ENCODE measurements around the gene USP2.

USP2 gene

GRCh38 chr11:119357074-119357473 is 24.4 kb downstream of the USP2 start:
- H3K9ac ChIP-seq (ENCODE audit: low read depth, low read length) = no peak overlapping the region
- H3K27me3 ChIP-seq (ENCODE audit: insufficient read depth, low read length) = peaks cover 27% of the 10 kb centered on the region
- peaks cover 19% of the 10 kb centered on the region; the same call in 1 of the 2 replicates for H3K36me3 ChIP-seq (ENCODE audit: insufficient read depth, low read depth, low read length)
- H3K27ac ChIP-seq (ENCODE audit: low read length) = no peak overlapping the region
- no peak overlapping the region; the same call in 1 of the 2 replicates for H3K4me3 ChIP-seq (ENCODE audit: low read length)
- peaks cover 18% of the 10 kb centered on the region for H3K4me1 ChIP-seq (ENCODE audit: insufficient read depth, low read length)
- H3K9me3 ChIP-seq (ENCODE audit: insufficient read depth, low read depth, low read length) = no peaks in the 10 kb centered on the region

GRCh38 chr11:119356349-119357031 is 25.0 kb downstream of the USP2 start:
- no peaks in the 10 kb centered on the region for H3K9me3 ChIP-seq (ENCODE audit: insufficient read depth, low read depth, low read length)
- peaks cover 19% of the 10 kb centered on the region; the same call in 1 of the 2 replicates for H3K36me3 ChIP-seq (ENCODE audit: insufficient read depth, low read depth, low read length)
- H3K4me1 ChIP-seq (ENCODE audit: insufficient read depth, low read length) = peaks cover 12% of the 10 kb centered on the region
- peak overlapping the region; percentile 86; the same call in 1 of the 2 replicates for H3K9ac ChIP-seq (ENCODE audit: low read depth, low read length)
- peaks cover 21% of the 10 kb centered on the region for H3K27me3 ChIP-seq (ENCODE audit: insufficient read depth, low read length)
- H3K27ac ChIP-seq (ENCODE audit: low read length) = no peak overlapping the region
- peak overlapping the region; percentile 84 for H3K4me3 ChIP-seq (ENCODE audit: low read length)

- peaks cover 21% of the 10 kb centered on the region for H3K27me3 ChIP-seq (ENCODE audit: insufficient read depth, low read length)
- H3K4me1 ChIP-seq (ENCODE audit: insufficient read depth, low read length) = peaks cover 3% of the 10 kb centered on the region; the same call in 1 of the 2 replicates
- peaks cover 19% of the 10 kb centered on the region; the same call in 1 of the 2 replicates for H3K36me3 ChIP-seq (ENCODE audit: insufficient read depth, low read depth, low read length)
- H3K9me3 ChIP-seq (ENCODE audit: insufficient read depth, low read depth, low read length) = no peaks in the 10 kb centered on the region
- no peak overlapping the region for H3K4me3 ChIP-seq (ENCODE audit: low read length)
- H3K27ac ChIP-seq (ENCODE audit: low read length) = no peak overlapping the region
- H3K9ac ChIP-seq (ENCODE audit: low read depth, low read length) = no peak overlapping the region
These were observed 26.2 kb downstream of the USP2 start for GRCh38 chr11:119355091-119355843.

- no peak overlapping the region for H3K4me3 ChIP-seq (ENCODE audit: low read length)
- no peak overlapping the region for H3K27ac ChIP-seq (ENCODE audit: low read length)
- H3K27me3 ChIP-seq (ENCODE audit: insufficient read depth, low read length) = peaks cover 22% of the 10 kb centered on the region
- H3K9me3 ChIP-seq (ENCODE audit: insufficient read depth, low read depth, low read length) = no peaks in the 10 kb centered on the region
- H3K4me1 ChIP-seq (ENCODE audit: insufficient read depth, low read length) = peaks cover 3% of the 10 kb centered on the region; the same call in 1 of the 2 replicates
- H3K36me3 ChIP-seq (ENCODE audit: insufficient read depth, low read depth, low read length) = peaks cover 5% of the 10 kb centered on the region; the same call in 1 of the 2 replicates
- H3K9ac ChIP-seq (ENCODE audit: low read depth, low read length) = no peak overlapping the region
These were observed 28.6 kb downstream of the USP2 start for GRCh38 chr11:119352857-119353260.

- no peak overlapping the region for H3K4me3 ChIP-seq (ENCODE audit: low read length)
- H3K36me3 ChIP-seq (ENCODE audit: insufficient read depth, low read depth, low read length) = no peaks in the 10 kb centered on the region
- no peaks in the 10 kb centered on the region for H3K9me3 ChIP-seq (ENCODE audit: insufficient read depth, low read depth, low read length)
- H3K27ac ChIP-seq (ENCODE audit: low read length) = no peak overlapping the region
- no peak overlapping the region for H3K9ac ChIP-seq (ENCODE audit: low read depth, low read length)
- peaks cover 3% of the 10 kb centered on the region; the same call in 1 of the 2 replicates for H3K4me1 ChIP-seq (ENCODE audit: insufficient read depth, low read length)
- H3K27me3 ChIP-seq (ENCODE audit: insufficient read depth, low read length) = peaks cover 30% of the 10 kb centered on the region
These were observed 30.3 kb downstream of the USP2 start for GRCh38 chr11:119351232-119351631.

- no peak overlapping the region for H3K9ac ChIP-seq (ENCODE audit: low read depth, low read length)
- peaks cover 30% of the 10 kb centered on the region for H3K27me3 ChIP-seq (ENCODE audit: insufficient read depth, low read length)
- no peaks in the 10 kb centered on the region; the same call in 1 of the 2 replicates for H3K4me1 ChIP-seq (ENCODE audit: insufficient read depth, low read length)
- H3K27ac ChIP-seq (ENCODE audit: low read length) = no peak overlapping the region
- no peaks in the 10 kb centered on the region for H3K36me3 ChIP-seq (ENCODE audit: insufficient read depth, low read depth, low read length)
- H3K9me3 ChIP-seq (ENCODE audit: insufficient read depth, low read depth, low read length) = no peaks in the 10 kb centered on the region
- H3K4me3 ChIP-seq (ENCODE audit: low read length) = no peak overlapping the region
These were observed 31.2 kb downstream of the USP2 start for GRCh38 chr11:119350302-119350701.

GRCh38 chr11:119347940-119348605 is 33.4 kb downstream of the USP2 start:
- Histone ChIP-seq H3K27ac (ENCODE audit: low read length) (no peak overlapping the region), H3K4me1 (ENCODE audit: insufficient read depth, low read length) (no peaks in the 10 kb centered on the region), H3K27me3 (ENCODE audit: insufficient read depth, low read length) (peaks cover 42% of the 10 kb centered on the region), H3K36me3 (ENCODE audit: insufficient read depth, low read depth, low read length) (no peaks in the 10 kb centered on the region), H3K9me3 (ENCODE audit: insufficient read depth, low read depth, low read length) (no peaks in the 10 kb centered on the region), H3K4me3 (ENCODE audit: low read length) (no peak overlapping the region), H3K9ac (ENCODE audit: low read depth, low read length) (no peak overlapping the region)

GRCh38 chr11:119347242-119347641 is 34.2 kb downstream of the USP2 start:
- no peak overlapping the region for H3K4me3 ChIP-seq (ENCODE audit: low read length)
- H3K27me3 ChIP-seq (ENCODE audit: insufficient read depth, low read length) = peaks cover 50% of the 10 kb centered on the region
- no peak overlapping the region for H3K27ac ChIP-seq (ENCODE audit: low read length)
- no peak overlapping the region for H3K9ac ChIP-seq (ENCODE audit: low read depth, low read length)
- no peaks in the 10 kb centered on the region for H3K9me3 ChIP-seq (ENCODE audit: insufficient read depth, low read depth, low read length)
- H3K36me3 ChIP-seq (ENCODE audit: insufficient read depth, low read depth, low read length) = no peaks in the 10 kb centered on the region
- no peaks in the 10 kb centered on the region for H3K4me1 ChIP-seq (ENCODE audit: insufficient read depth, low read length)

GRCh38 chr11:119346605-119347004 is 34.9 kb downstream of the USP2 start, which contains the start of gene MFRP:
Gene MFRP (minus strand): TSS chr11:119346705. CDS start chr11:119346513, 192 bp downstream.
- Histone ChIP-seq H3K4me3 (ENCODE audit: low read length) (no peak within 1 kb of the TSS), H3K4me1 (ENCODE audit: insufficient read depth, low read length) (no peaks in the 10 kb centered on the region), H3K27me3 (ENCODE audit: insufficient read depth, low read length) (peaks cover 56% of the 10 kb centered on the region), H3K36me3 (ENCODE audit: insufficient read depth, low read depth, low read length) (no peaks in the 10 kb centered on the region), H3K27ac (ENCODE audit: low read length) (no peak within 1 kb of the TSS), H3K9me3 (ENCODE audit: insufficient read depth, low read depth, low read length) (no peaks in the 10 kb centered on the region), H3K9ac (ENCODE audit: low read depth, low read length) (no peak within 1 kb of the TSS)

- Histone ChIP-seq H3K27me3 (ENCODE audit: insufficient read depth, low read length) (peaks cover 66% of the 10 kb centered on the region), H3K36me3 (ENCODE audit: insufficient read depth, low read depth, low read length) (no peaks in the 10 kb centered on the region), H3K4me3 (ENCODE audit: low read length) (no peak overlapping the region), H3K4me1 (ENCODE audit: insufficient read depth, low read length) (peaks cover 3% of the 10 kb centered on the region; the same call in 1 of the 2 replicates), H3K27ac (ENCODE audit: low read length) (no peak overlapping the region), H3K9ac (ENCODE audit: low read depth, low read length) (no peak overlapping the region), H3K9me3 (ENCODE audit: insufficient read depth, low read depth, low read length) (no peaks in the 10 kb centered on the region)
These were observed 35.8 kb downstream of the USP2 start for GRCh38 chr11:119345685-119346084.

GRCh38 chr11:119344291-119345010 is 37.0 kb downstream of the USP2 start:
- Histone ChIP-seq H3K9me3 (ENCODE audit: insufficient read depth, low read depth, low read length) (no peaks in the 10 kb centered on the region), H3K27me3 (ENCODE audit: insufficient read depth, low read length) (peaks cover 78% of the 10 kb centered on the region), H3K36me3 (ENCODE audit: insufficient read depth, low read depth, low read length) (no peaks in the 10 kb centered on the region), H3K27ac (ENCODE audit: low read length) (no peak overlapping the region), H3K9ac (ENCODE audit: low read depth, low read length) (no peak overlapping the region), H3K4me3 (ENCODE audit: low read length) (no peak overlapping the region), H3K4me1 (ENCODE audit: insufficient read depth, low read length) (peaks cover 3% of the 10 kb centered on the region; the same call in 1 of the 2 replicates)

Measured in iPS-20b (cell line).